Measurements from ENCODE around the gene ANKRD35. TPM values are rescaled to one million over a fixed set of nuclear protein-coding genes. Genes with fewer than 3 reads are reported as not detected.

Gene ANKRD35
- polyA plus RNA-seq, 1 donor (not counting 4 experiments of a cell fraction or from before 2014, with no cell fraction given): 0.46 TPM

DNA sequence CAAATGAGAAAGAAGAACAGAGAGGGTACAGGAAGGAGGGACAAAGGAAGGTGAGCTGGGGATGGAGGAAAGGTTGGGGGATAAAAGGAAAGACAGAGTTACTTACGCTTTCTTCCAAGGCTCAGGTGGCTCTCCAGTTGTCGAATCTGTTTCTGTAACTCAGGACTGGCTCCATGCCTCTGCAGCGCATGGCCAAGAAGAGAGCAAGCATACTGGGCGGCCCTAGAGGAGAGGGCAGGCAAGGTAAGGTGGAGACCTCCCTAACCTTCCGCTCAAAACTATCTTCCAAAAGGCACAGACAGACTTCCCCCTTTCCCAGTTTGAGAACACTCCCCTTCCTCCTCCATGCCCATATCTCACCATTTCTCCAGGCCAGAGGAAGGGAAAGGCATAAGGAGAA, 31.9 kb upstream of the ANKRD35 start:
- FAIRE-seq: no peak
- no peaks in the 10 kb centered on the region for H3K9me1 ChIP-seq (ENCODE audit: control insufficient read depth, extremely low read depth, insufficient read depth, low read length)
- peak overlapping the region; percentile 78 for H2AFZ ChIP-seq (ENCODE audit: control insufficient read depth, low read length)
- H3K4me3 ChIP-seq (ENCODE audit: control insufficient read depth in 2 of 3, extremely low read depth in 1 of 3, insufficient read depth in 2 of 3, low read depth in 1 of 3, low read length in 3 of 3): peak overlapping the region; percentile 66 to 91 (median 88)
- no peaks in the 10 kb centered on the region for H3K9me3 ChIP-seq (ENCODE audit: control insufficient read depth, low read depth, low read length)
- H3K27me3 ChIP-seq (ENCODE audit: control insufficient read depth, extremely low read depth, insufficient read depth, low read length): no peaks in the 10 kb centered on the region
- H3K4me1 ChIP-seq (ENCODE audit: control insufficient read depth, extremely low read depth, insufficient read depth, low read length): peaks cover 19% of the 10 kb centered on the region
- peak overlapping the region; percentile 90 for H3K9ac ChIP-seq (ENCODE audit: control insufficient read depth, extremely low read depth, insufficient read depth, low read length)
- no peaks in the 10 kb centered on the region for H4K20me1 ChIP-seq (ENCODE audit: control insufficient read depth, extremely low read depth, insufficient read depth, low read length)
- peak overlapping the region; percentile 99 for H3K4me2 ChIP-seq (ENCODE audit: control insufficient read depth, extremely low read depth, insufficient read depth, low read depth, low read length)
- DNase-seq (ENCODE audit: low read depth, low spot score): no peak
- TF ChIP-seq, protein P1, sequence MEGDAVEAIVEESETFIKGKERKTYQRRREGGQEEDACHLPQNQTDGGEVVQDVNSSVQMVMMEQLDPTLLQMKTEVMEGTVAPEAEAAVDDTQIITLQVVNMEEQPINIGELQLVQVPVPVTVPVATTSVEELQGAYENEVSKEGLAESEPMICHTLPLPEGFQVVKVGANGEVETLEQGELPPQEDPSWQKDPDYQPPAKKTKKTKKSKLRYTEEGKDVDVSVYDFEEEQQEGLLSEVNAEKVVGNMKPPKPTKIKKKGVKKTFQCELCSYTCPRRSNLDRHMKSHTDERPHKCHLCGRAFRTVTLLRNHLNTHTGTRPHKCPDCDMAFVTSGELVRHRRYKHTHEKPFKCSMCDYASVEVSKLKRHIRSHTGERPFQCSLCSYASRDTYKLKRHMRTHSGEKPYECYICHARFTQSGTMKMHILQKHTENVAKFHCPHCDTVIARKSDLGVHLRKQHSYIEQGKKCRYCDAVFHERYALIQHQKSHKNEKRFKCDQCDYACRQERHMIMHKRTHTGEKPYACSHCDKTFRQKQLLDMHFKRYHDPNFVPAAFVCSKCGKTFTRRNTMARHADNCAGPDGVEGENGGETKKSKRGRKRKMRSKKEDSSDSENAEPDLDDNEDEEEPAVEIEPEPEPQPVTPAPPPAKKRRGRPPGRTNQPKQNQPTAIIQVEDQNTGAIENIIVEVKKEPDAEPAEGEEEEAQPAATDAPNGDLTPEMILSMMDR (optimal IDR thresholded peaks at IDR 0.05 in 1 of 3, IDR thresholded peaks at IDR 0.05 in 1 of 3, conservative IDR thresholded peaks at IDR 0.05 in 1 of 3; ENCODE audit: extremely low read depth in 1 of 3, insufficient read depth in 2 of 3, low read length in 3 of 3): no peak
- no peak for TF ChIP-seq EZH2 (IDR thresholded peaks at IDR 0.05; ENCODE audit: low read length)
- H3K36me3 ChIP-seq (ENCODE audit: control insufficient read depth in 2 of 2, extremely low read depth in 1 of 2, insufficient read depth in 2 of 2, low read length in 2 of 2): peaks cover 6% of the 10 kb centered on the region in 2 experiments
- H3K79me2 ChIP-seq (ENCODE audit: control insufficient read depth, insufficient read depth, low read length): peaks cover 15% of the 10 kb centered on the region
- dilution Hi-C loops (cut with MboI; ENCODE audit: extremely low pct_ligation_motif_present, low sequenced_read_pairs): no loop called here
- H3K27ac ChIP-seq (ENCODE audit: control insufficient read depth, insufficient read depth, low read length): peak overlapping the region; percentile 93

DNA sequence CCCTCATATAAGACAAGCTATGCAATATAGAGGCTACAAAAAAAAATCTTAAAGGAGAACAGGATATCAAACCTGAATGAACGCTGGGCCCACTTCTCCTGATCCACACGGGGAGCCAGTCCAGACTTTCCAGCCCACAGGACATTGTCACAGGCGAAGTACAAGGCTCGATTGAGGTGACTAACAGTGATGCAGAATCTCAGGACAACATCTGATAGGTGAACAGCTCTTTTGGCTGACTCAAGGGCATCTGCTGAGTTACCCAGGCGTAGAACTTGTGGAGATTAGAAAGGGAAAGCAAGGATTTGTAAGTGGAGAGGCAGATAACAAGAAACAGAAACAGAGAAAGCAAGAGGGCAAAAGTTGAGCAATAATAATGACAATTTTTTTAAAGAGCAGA, 31.1 kb upstream of the ANKRD35 start:
- no peak for FAIRE-seq
- no peaks in the 10 kb centered on the region for H3K27me3 ChIP-seq (ENCODE audit: control insufficient read depth, extremely low read depth, insufficient read depth, low read length)
- peak overlapping the region; percentile 25 for H3K4me2 ChIP-seq (ENCODE audit: control insufficient read depth, extremely low read depth, insufficient read depth, low read depth, low read length)
- H4K20me1 ChIP-seq (ENCODE audit: control insufficient read depth, extremely low read depth, insufficient read depth, low read length): no peaks in the 10 kb centered on the region
- TF ChIP-seq EZH2 (IDR thresholded peaks at IDR 0.05; ENCODE audit: low read length): no peak
- TF ChIP-seq, protein P1 (optimal IDR thresholded peaks at IDR 0.05 in 1 of 3, IDR thresholded peaks at IDR 0.05 in 1 of 3, conservative IDR thresholded peaks at IDR 0.05 in 1 of 3; ENCODE audit: extremely low read depth in 1 of 3, insufficient read depth in 2 of 3, low read length in 3 of 3): no peak
- peaks cover 6 to 9% of the 10 kb centered on the region in 2 experiments for H3K36me3 ChIP-seq (ENCODE audit: control insufficient read depth in 2 of 2, extremely low read depth in 1 of 2, insufficient read depth in 2 of 2, low read length in 2 of 2)
- dilution Hi-C loops (cut with MboI; ENCODE audit: extremely low pct_ligation_motif_present, low sequenced_read_pairs): no loop called here
- DNase-seq (ENCODE audit: low read depth, low spot score): no peak
- peaks cover 19% of the 10 kb centered on the region for H3K4me1 ChIP-seq (ENCODE audit: control insufficient read depth, extremely low read depth, insufficient read depth, low read length)
- no peak overlapping the region for H3K4me3 ChIP-seq (ENCODE audit: control insufficient read depth in 2 of 3, extremely low read depth in 1 of 3, insufficient read depth in 2 of 3, low read depth in 1 of 3, low read length in 3 of 3)
- H3K9ac ChIP-seq (ENCODE audit: control insufficient read depth, extremely low read depth, insufficient read depth, low read length): no peak overlapping the region
- H3K27ac ChIP-seq (ENCODE audit: control insufficient read depth, insufficient read depth, low read length): no peak overlapping the region
- no peaks in the 10 kb centered on the region for H3K9me3 ChIP-seq (ENCODE audit: control insufficient read depth, low read depth, low read length)
- no peak overlapping the region for H2AFZ ChIP-seq (ENCODE audit: control insufficient read depth, low read length)
- H3K9me1 ChIP-seq (ENCODE audit: control insufficient read depth, extremely low read depth, insufficient read depth, low read length): no peaks in the 10 kb centered on the region
- peaks cover 15% of the 10 kb centered on the region for H3K79me2 ChIP-seq (ENCODE audit: control insufficient read depth, insufficient read depth, low read length)

Measured in keratinocyte (primary cell).